ENCODE data around the gene RXRA.

RXRA gene

DNA sequence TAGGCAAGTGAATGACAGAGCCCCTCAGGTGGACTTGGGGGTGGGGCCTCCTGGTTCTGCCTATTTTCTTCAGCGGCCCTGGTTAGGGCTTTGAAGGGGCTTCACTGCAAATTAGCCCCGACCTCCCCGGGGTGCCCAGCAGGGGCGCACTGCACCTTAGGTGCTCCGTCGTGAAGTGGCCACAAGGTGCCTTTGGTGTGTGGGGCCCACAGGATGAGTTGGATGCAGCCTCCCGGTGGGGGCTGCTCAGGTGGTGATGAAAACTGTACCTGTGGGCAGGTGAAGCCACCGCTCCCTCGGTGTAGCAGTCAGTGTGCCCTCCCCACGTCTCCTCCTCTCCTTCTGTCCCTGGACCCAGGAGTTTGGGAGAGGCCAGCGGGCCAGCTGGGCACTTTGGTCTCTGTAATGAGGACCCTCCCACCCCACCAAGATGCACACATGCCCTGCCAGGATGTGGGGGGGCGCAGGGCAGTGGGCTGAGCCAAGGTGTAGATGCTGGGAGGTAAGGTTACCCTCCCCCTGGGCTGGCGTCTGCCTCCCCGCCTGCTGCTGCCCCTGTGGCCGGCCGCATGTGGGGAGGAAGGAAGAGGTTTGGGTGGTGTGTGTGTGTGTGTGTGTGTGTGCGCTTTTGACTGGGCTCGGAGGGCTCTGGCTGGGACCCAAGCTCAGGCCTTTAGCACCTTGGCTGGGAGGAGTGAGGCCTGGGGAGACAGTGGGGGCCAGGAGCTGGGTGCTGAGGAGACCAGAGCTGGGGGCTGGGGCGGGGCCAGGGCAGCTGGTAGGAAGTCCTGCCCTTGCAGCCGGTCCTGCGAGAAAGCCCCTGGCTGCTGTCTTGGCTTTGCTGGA, 55.6 kb downstream of the RXRA start:
- Histone ChIP-seq H2AFZ (ENCODE audit: low read depth, low read length) (no peak overlapping the region), H3K27me3 (ENCODE audit: insufficient read depth, low read length) (no peaks in the 10 kb centered on the region), H3K4me3 (ENCODE audit: low read length) (no peak overlapping the region), H3K36me3 (ENCODE audit: insufficient read depth, low read length) (no peaks in the 10 kb centered on the region), H3K4me1 (ENCODE audit: insufficient read depth, low read length) (peaks cover 31% of the 10 kb centered on the region), H3K9me3 (ENCODE audit: low read length) (no peaks in the 10 kb centered on the region)

GRCh38 chr9:134382733-134383132, 56.5 kb downstream of the RXRA start:
- H3K27me3 ChIP-seq (ENCODE audit: insufficient read depth, low read length), result no peaks in the 10 kb centered on the region
- H3K4me1 ChIP-seq (ENCODE audit: insufficient read depth, low read length), result peaks cover 24% of the 10 kb centered on the region
- H2AFZ ChIP-seq (ENCODE audit: low read depth, low read length), result no peak overlapping the region
- H3K9me3 ChIP-seq (ENCODE audit: low read length), result no peaks in the 10 kb centered on the region
- H3K36me3 ChIP-seq (ENCODE audit: insufficient read depth, low read length), result no peaks in the 10 kb centered on the region
- no peak overlapping the region for H3K4me3 ChIP-seq (ENCODE audit: low read length)

- Histone ChIP-seq H3K4me1 (ENCODE audit: insufficient read depth, low read length) (peaks cover 22% of the 10 kb centered on the region), H3K9me3 (ENCODE audit: low read length) (no peaks in the 10 kb centered on the region), H3K27me3 (ENCODE audit: insufficient read depth, low read length) (no peaks in the 10 kb centered on the region), H2AFZ (ENCODE audit: low read depth, low read length) (no peak overlapping the region), H3K4me3 (ENCODE audit: low read length) (no peak overlapping the region), H3K36me3 (ENCODE audit: insufficient read depth, low read length) (no peaks in the 10 kb centered on the region)
These were observed 56.9 kb downstream of the RXRA start for GRCh38 chr9:134383148-134383547.

DNA sequence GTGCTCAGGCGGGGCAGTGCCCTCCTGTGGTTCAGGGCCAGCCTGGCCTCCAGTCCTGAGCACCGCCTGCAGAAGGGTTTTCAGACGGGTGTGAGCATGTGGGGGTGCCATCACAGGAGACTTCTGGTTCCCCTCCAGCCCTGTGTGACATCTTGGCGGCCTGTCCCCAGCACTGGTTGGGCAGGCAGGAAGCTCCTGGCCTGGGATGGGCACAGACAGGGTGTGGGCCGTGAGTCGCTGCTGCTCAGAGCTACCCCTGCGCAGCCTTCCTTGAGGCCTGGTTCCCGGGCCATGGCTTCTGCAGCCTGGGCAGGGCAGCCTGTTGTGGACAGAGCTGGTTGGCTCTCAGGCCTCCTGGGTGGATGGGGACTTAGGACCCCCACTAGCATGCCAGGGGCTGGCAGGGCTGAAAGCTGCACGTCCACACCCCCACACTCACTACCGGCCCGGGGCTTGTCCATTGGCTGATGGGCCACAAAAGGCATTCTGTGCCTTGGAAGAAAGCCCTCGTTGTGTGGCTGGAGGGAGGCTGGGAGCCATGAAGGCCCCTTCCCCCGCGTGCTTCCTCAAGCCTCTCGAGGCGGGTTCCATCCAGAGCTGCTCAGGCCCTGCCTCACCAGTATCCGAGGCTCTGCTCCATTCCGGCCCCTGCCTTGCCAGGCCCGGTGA, 58.7 kb downstream of the RXRA start:
- no peak overlapping the region for H2AFZ ChIP-seq (ENCODE audit: low read depth, low read length)
- peaks cover 14% of the 10 kb centered on the region for H3K4me1 ChIP-seq (ENCODE audit: insufficient read depth, low read length)
- no peak overlapping the region for H3K4me3 ChIP-seq (ENCODE audit: low read length)
- H3K27me3 ChIP-seq (ENCODE audit: insufficient read depth, low read length), result no peaks in the 10 kb centered on the region
- no peaks in the 10 kb centered on the region for H3K36me3 ChIP-seq (ENCODE audit: insufficient read depth, low read length)
- H3K9me3 ChIP-seq (ENCODE audit: low read length), result no peaks in the 10 kb centered on the region

DNA sequence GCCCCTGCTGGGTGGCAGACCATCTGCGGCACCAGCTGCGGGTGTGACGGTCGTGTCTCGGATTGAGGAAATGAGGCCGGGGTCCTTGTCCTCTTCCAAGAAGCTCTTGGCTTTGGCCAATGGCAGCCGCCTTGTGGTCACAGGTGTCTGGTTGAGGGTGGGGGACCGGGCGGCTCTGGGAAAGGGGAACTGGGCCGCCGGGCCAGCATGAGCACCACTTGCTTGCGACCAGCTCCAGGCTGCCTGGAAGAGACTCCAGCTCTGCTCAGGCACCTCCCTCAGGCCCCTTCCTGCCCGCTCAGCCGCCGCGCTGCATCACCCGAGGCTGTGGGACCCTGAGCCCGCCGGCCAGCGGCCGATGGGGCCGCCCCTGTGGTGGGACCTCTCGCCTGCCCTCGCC, 59.7 kb downstream of the RXRA start:
- H3K4me3 ChIP-seq (ENCODE audit: low read length), result no peak overlapping the region
- H3K36me3 ChIP-seq (ENCODE audit: insufficient read depth, low read length), result no peaks in the 10 kb centered on the region
- peaks cover 14% of the 10 kb centered on the region for H3K4me1 ChIP-seq (ENCODE audit: insufficient read depth, low read length)
- H3K9me3 ChIP-seq (ENCODE audit: low read length), result no peaks in the 10 kb centered on the region
- no peaks in the 10 kb centered on the region for H3K27me3 ChIP-seq (ENCODE audit: insufficient read depth, low read length)
- no peak overlapping the region for H2AFZ ChIP-seq (ENCODE audit: low read depth, low read length)

- Histone ChIP-seq H3K36me3 (ENCODE audit: insufficient read depth, low read length) (no peaks in the 10 kb centered on the region), H2AFZ (ENCODE audit: low read depth, low read length) (no peak overlapping the region), H3K27me3 (ENCODE audit: insufficient read depth, low read length) (no peaks in the 10 kb centered on the region), H3K9me3 (ENCODE audit: low read length) (no peaks in the 10 kb centered on the region), H3K4me3 (ENCODE audit: low read length) (no peak overlapping the region), H3K4me1 (ENCODE audit: insufficient read depth, low read length) (peaks cover 14% of the 10 kb centered on the region)
These were observed 60.9 kb downstream of the RXRA start for GRCh38 chr9:134386951-134387831.

- Histone ChIP-seq H3K27me3 (ENCODE audit: insufficient read depth, low read length) (no peaks in the 10 kb centered on the region), H3K4me3 (ENCODE audit: low read length) (no peak overlapping the region), H3K4me1 (ENCODE audit: insufficient read depth, low read length) (peaks cover 11% of the 10 kb centered on the region), H3K9me3 (ENCODE audit: low read length) (no peaks in the 10 kb centered on the region), H2AFZ (ENCODE audit: low read depth, low read length) (no peak overlapping the region), H3K36me3 (ENCODE audit: insufficient read depth, low read length) (no peaks in the 10 kb centered on the region)
These were observed 62.1 kb downstream of the RXRA start for GRCh38 chr9:134388289-134388808.

- no peaks in the 10 kb centered on the region for H3K36me3 ChIP-seq (ENCODE audit: insufficient read depth, low read length)
- peaks cover 11% of the 10 kb centered on the region for H3K4me1 ChIP-seq (ENCODE audit: insufficient read depth, low read length)
- H3K4me3 ChIP-seq (ENCODE audit: low read length), result no peak overlapping the region
- H2AFZ ChIP-seq (ENCODE audit: low read depth, low read length), result no peak overlapping the region
- H3K9me3 ChIP-seq (ENCODE audit: low read length), result no peaks in the 10 kb centered on the region
- no peaks in the 10 kb centered on the region for H3K27me3 ChIP-seq (ENCODE audit: insufficient read depth, low read length)
These were observed 62.7 kb downstream of the RXRA start for GRCh38 chr9:134388976-134389375.

- H3K9me3 ChIP-seq (ENCODE audit: low read length), result no peaks in the 10 kb centered on the region
- H2AFZ ChIP-seq (ENCODE audit: low read depth, low read length), result no peak overlapping the region
- H3K36me3 ChIP-seq (ENCODE audit: insufficient read depth, low read length), result no peaks in the 10 kb centered on the region
- H3K4me1 ChIP-seq (ENCODE audit: insufficient read depth, low read length), result peaks cover 10% of the 10 kb centered on the region
- no peaks in the 10 kb centered on the region for H3K27me3 ChIP-seq (ENCODE audit: insufficient read depth, low read length)
- H3K4me3 ChIP-seq (ENCODE audit: low read length), result no peak overlapping the region
These were observed 63.4 kb downstream of the RXRA start for GRCh38 chr9:134389642-134390041.

DNA sequence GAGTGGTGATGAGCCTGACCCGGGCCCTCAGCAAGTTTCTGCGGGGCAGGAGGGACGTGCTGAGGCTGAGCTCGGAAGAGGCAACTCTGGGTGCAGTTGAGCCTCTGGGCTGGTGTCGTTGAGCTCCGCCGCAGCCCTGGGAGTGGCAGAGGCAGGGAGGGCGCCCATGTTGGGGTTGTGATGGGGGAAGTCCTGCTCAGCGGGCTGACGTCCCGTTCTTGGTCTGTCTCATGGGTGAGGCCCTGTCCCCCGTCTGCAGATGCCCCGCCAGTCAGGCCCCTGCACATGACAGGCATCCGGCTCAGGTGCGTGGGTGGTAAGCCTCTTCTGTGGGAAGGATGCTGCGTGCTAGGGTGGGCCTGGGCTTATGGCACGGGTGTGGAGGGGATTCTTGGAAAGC, 64.3 kb downstream of the RXRA start:
- Histone ChIP-seq H2AFZ (ENCODE audit: low read depth, low read length) (no peak overlapping the region), H3K36me3 (ENCODE audit: insufficient read depth, low read length) (no peaks in the 10 kb centered on the region), H3K4me3 (ENCODE audit: low read length) (no peak overlapping the region), H3K9me3 (ENCODE audit: low read length) (no peaks in the 10 kb centered on the region), H3K27me3 (ENCODE audit: insufficient read depth, low read length) (no peaks in the 10 kb centered on the region), H3K4me1 (ENCODE audit: insufficient read depth, low read length) (peaks cover under 1% of the 10 kb centered on the region)

DNA sequence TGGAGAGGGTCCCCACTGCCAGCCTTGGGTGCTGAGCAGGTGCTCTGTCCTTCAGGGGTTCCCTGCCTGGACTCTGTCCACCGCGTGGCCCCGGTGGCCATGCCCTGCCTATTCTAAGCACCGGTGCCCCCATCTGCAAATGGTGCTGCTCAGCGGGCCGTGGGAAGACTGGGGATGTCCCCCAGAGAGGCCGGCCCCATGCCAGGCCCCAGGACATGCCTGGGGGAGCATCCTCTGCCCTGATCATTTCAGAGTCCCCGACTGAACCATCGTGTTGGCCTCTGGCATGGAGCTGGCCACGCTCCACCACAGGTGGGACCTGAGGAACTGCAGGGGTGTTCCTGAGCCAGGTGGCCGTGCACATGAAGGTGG, 64.7 kb downstream of the RXRA start:
- Histone ChIP-seq H3K27me3 (ENCODE audit: insufficient read depth, low read length) (no peaks in the 10 kb centered on the region), H3K9me3 (ENCODE audit: low read length) (no peaks in the 10 kb centered on the region), H3K36me3 (ENCODE audit: insufficient read depth, low read length) (no peaks in the 10 kb centered on the region), H2AFZ (ENCODE audit: low read depth, low read length) (no peak overlapping the region), H3K4me3 (ENCODE audit: low read length) (no peak overlapping the region), H3K4me1 (ENCODE audit: insufficient read depth, low read length) (no peaks in the 10 kb centered on the region)

GRCh38 chr9:134391319-134392231, 65.3 kb downstream of the RXRA start:
- Histone ChIP-seq H3K4me3 (ENCODE audit: low read length) (no peak overlapping the region), H3K4me1 (ENCODE audit: insufficient read depth, low read length) (no peaks in the 10 kb centered on the region), H3K27me3 (ENCODE audit: insufficient read depth, low read length) (no peaks in the 10 kb centered on the region), H3K36me3 (ENCODE audit: insufficient read depth, low read length) (no peaks in the 10 kb centered on the region), H2AFZ (ENCODE audit: low read depth, low read length) (no peak overlapping the region), H3K9me3 (ENCODE audit: low read length) (no peaks in the 10 kb centered on the region)
